ENCODE data around the gene SCAMP3. TPM values are rescaled to one million over a fixed set of nuclear protein-coding genes. Genes with fewer than 3 reads are reported as not detected.

The SCAMP3 gene
- total RNA-seq, result 10 to 100 TPM; 64.9 to 72.0 (median 68.3) TPM

DNA sequence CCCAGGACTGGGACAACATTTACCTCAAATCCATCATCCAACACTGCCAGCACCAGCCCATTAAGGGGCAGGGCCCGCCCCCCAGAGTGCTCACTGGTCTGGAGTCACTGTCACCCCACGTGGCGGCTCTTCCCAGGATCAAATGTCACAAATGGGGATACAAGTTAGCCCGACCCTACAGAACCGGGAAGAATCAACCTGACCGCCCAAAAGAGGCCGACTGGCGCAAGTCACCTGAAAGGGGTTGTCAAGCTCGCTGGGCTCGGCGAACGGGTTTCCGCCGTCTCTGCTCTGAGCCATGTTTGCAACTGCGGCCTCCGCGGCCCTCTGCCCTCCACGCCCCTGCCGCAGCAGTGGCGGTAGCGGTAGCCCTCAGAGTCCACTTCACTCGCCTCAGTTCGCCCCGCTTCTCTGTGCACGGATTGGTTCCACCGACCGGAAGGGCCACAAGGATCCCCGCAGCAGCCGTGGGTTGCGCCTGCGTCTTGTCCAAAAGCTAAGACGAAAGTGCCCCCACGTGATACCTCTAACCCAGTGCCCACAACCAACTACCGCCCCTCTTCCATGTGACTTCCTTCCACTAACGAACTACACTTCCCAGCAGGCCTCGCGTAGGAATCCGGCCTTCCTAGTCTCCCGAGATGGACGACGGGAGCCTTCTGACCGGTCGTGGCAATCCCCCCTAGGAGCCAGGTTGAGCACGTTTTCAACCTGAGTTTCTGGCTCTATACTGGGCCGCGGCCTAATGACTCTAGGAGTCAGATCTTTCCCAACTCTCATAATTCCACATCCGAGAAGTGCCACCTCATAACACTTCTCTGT, at the start of gene SCAMP3:
Gene SCAMP3, minus strand, starts transcription at position 509 of the 822 bp plus-strand sequence. Its CDS starts 209 bp downstream, at position 300.
- Histone ChIP-seq H3K4me1 (peaks cover 5 to 9% of the 10 kb centered on the region in 2 donors), H3K27ac (peak within 1 kb of the TSS; percentile 80 to 88), H3K9me3 (no peaks in the 10 kb centered on the region), H3K36me3 (peaks cover 11% of the 10 kb centered on the region), H3K27me3 (no peaks in the 10 kb centered on the region), H3K4me3 (peak within 1 kb of the TSS; percentile 52 to 76 (median 76))
- DNase-seq (ENCODE audit: low spot score in 2 of 2), result peak; percentile 94 to 97
- TF ChIP-seq POLR2AphosphoS5 (IDR thresholded peaks at IDR 0.05) (peak; percentile 78 to 91 (median 86)), POLR2A (IDR thresholded peaks at IDR 0.05) (peak; percentile 32)
- TF ChIP-seq, protein P1, sequence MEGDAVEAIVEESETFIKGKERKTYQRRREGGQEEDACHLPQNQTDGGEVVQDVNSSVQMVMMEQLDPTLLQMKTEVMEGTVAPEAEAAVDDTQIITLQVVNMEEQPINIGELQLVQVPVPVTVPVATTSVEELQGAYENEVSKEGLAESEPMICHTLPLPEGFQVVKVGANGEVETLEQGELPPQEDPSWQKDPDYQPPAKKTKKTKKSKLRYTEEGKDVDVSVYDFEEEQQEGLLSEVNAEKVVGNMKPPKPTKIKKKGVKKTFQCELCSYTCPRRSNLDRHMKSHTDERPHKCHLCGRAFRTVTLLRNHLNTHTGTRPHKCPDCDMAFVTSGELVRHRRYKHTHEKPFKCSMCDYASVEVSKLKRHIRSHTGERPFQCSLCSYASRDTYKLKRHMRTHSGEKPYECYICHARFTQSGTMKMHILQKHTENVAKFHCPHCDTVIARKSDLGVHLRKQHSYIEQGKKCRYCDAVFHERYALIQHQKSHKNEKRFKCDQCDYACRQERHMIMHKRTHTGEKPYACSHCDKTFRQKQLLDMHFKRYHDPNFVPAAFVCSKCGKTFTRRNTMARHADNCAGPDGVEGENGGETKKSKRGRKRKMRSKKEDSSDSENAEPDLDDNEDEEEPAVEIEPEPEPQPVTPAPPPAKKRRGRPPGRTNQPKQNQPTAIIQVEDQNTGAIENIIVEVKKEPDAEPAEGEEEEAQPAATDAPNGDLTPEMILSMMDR (IDR thresholded peaks at IDR 0.05), result no peak
- intact Hi-C loops (cut with DNase I; ENCODE audit: low total_unique reads), result no loop called here

DNA sequence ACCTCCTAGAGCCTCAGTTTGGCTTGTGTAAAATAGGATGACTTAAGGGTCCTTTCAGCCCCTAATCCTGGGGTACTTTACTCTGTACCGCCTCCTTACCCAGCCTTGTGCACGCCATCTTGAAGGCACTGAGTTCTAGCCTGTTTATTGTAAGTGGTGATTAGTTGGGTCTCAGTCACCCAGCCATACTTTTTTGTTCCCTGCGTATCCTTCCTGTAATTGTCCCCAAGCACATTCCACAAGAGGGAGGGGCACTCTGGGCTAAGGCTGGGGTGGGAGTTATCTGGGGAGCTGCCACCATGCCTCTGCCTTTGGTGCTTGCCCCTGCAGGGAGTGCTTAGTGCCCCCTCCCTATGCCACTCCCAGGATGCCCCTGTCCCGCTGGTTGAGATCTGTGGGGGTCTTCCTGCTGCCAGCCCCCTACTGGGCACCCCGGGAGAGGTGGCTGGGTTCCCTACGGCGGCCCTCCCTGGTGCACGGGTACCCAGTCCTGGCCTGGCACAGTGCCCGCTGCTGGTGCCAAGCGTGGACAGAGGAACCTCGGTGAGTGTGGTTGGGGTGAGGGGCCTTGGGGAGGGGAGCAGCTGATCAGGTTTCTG, 47.4 kb upstream of the SCAMP3 start:
- no peaks in the 10 kb centered on the region for H3K27me3 ChIP-seq
- TF ChIP-seq POLR2A (IDR thresholded peaks at IDR 0.05), result no peak
- TF ChIP-seq, protein P1 (IDR thresholded peaks at IDR 0.05), result no peak
- TF ChIP-seq POLR2AphosphoS5 (IDR thresholded peaks at IDR 0.05), result no peak
- intact Hi-C loops (cut with DNase I; ENCODE audit: low total_unique reads), result no loop called here
- peak overlapping the region; percentile 81 to 92 for H3K27ac ChIP-seq
- no peaks in the 10 kb centered on the region for H3K9me3 ChIP-seq
- DNase-seq (ENCODE audit: low spot score in 2 of 2), result no peak
- H3K4me1 ChIP-seq, result peaks cover 0 to 9% of the 10 kb centered on the region in 2 donors
- peak overlapping the region; percentile 57 to 74 (median 71) for H3K4me3 ChIP-seq
- no peaks in the 10 kb centered on the region for H3K36me3 ChIP-seq

DNA sequence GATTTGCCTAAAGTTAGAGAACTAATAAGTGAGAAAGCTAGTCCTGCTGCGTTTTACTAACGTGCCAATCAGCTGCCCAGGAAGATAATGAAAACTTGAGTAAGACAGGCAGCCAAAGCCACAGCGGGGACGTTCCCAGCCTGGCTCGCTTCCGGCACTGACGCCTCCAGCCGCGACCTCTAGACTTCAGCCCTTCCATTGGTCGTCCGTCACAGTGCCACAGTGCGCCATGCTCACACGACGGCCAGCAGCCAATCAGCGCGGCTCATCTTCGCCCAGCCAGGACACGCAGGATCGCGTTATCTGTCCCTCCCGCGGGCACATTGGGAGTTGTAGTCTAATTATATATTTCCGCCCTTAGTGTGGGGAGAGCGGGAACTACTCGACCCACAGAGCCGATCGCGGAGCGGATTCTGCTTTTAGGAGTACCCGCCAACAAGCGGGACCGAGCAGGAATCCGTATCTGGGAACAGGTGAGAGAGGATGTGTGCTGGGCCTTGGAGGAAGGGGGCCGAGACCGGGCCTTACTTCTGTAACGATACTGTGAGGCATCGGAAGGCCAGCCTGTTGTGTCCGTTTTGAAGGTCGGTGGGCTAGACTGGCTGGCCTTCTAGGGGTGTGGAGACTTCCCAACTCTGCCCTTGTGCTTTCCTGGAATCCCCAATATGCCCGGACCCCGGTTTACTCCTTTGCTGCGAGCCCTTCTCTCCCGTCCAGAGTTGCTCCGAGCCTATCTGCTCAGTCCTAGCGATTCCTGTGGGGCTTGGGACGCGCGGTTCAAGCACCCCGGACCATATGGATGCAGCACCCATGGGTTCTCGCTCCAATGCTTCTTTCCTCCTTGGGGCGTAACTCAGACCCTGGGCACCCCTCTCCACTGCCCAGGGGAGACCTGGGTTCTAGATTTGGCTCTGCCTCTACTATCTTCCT, 46.6 kb upstream of the SCAMP3 start, which contains the start of gene FDPS:
Gene FDPS, plus strand, starts transcription at position 374 of the 930 bp plus-strand sequence. CDS start 924 bp downstream, outside the sequence.
- Histone ChIP-seq H3K27me3 (no peaks in the 10 kb centered on the region), H3K27ac (peak within 1 kb of the TSS; percentile 81 to 92), H3K4me3 (peak within 1 kb of the TSS; percentile 57 to 74 (median 71)), H3K4me1 (peaks cover 0 to 9% of the 10 kb centered on the region in 2 donors), H3K9me3 (no peaks in the 10 kb centered on the region), H3K36me3 (no peaks in the 10 kb centered on the region)
- peak; percentile 99 for DNase-seq (ENCODE audit: low spot score in 2 of 2)
- intact Hi-C loops (cut with DNase I; ENCODE audit: low total_unique reads), result no loop called here
- TF ChIP-seq, protein P1 (IDR thresholded peaks at IDR 0.05), result peak; percentile 38 to 53 (median 43)
- TF ChIP-seq POLR2AphosphoS5 (IDR thresholded peaks at IDR 0.05) (peak; percentile 80 to 90 (median 84)), POLR2A (IDR thresholded peaks at IDR 0.05) (peak; percentile 49)

DNA sequence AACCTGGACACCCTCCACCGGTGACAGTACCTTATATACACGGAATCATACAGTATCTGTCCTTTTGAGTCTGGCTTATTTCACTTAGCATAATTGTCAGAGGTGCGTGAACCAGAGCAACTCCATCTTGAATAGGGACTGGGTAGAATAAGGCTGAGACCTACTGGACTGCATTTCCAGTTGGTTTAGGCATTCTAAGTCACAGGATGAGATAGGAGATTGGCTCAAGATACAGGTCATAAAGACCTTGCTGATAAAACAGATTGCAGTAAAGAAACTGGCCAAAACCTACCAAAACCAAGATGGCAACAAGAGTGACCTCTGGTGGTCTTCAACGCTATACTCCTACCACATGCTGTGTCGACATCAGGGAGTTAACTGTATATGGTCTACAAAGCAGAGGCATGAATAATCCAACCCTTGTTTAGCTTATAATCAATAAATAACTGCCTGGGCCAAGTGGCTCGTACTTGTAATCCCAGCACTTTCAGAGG, 45.1 kb upstream of the SCAMP3 start:
- Histone ChIP-seq H3K4me3 (no peak overlapping the region), H3K9me3 (no peaks in the 10 kb centered on the region), H3K27me3 (no peaks in the 10 kb centered on the region), H3K4me1 (peaks cover 0 to 9% of the 10 kb centered on the region in 2 donors), H3K27ac (no peak overlapping the region), H3K36me3 (no peaks in the 10 kb centered on the region)
- intact Hi-C loops (cut with DNase I; ENCODE audit: low total_unique reads), result no loop called here
- TF ChIP-seq POLR2A (IDR thresholded peaks at IDR 0.05) (no peak), POLR2AphosphoS5 (IDR thresholded peaks at IDR 0.05) (no peak)
- TF ChIP-seq, protein P1 (IDR thresholded peaks at IDR 0.05), result no peak
- DNase-seq (ENCODE audit: low spot score in 2 of 2), result no peak
